DMS79 (cell line): ENCODE data around the gene BCL3.
"Not testable (repeated sequence)": the region's sequence is repeated elsewhere in the genome, so short reads cannot be mapped to it uniquely, and the experiment has no call there.

Experiments
- DNase-seq: peaks from one replicate; lab custom pipeline; 2025; lab: John Stamatoyannopoulos, UW

The BCL3 gene

GRCh38 chr19:44758596-44758995, 10.1 kb downstream of the BCL3 start:
- DNase-seq: no peak

GRCh38 chr19:44759083-44759804, 10.7 kb downstream of the BCL3 start:
- DNase-seq: no peak

GRCh38 chr19:44762038-44762437, 13.5 kb downstream of the BCL3 start:
- DNase-seq: no peak

- DNase-seq: no peak
These were observed 16.8 kb downstream of the BCL3 start for GRCh38 chr19:44765033-44765948.

- DNase-seq: no peak
These were observed 17.4 kb downstream of the BCL3 start for GRCh38 chr19:44765949-44766335.

GRCh38 chr19:44767295-44768180, 19.0 kb downstream of the BCL3 start:
- no peak for DNase-seq

GRCh38 chr19:44770550-44771257, 22.2 kb downstream of the BCL3 start:
- peak; percentile 17 for DNase-seq

GRCh38 chr19:44772144-44772543, 23.6 kb downstream of the BCL3 start:
- DNase-seq: not testable (repeated sequence)

GRCh38 chr19:44772959-44773358, 24.5 kb downstream of the BCL3 start:
- no peak for DNase-seq

GRCh38 chr19:44775676-44776240, 27.2 kb downstream of the BCL3 start:
- no peak for DNase-seq

- DNase-seq: no peak
These were observed 28.0 kb downstream of the BCL3 start for GRCh38 chr19:44776402-44777096.

- peak; percentile 56 for DNase-seq
These were observed 29.3 kb downstream of the BCL3 start, which contains the start of gene CBLC for GRCh38 chr19:44777715-44778347. TSS of gene CBLC (plus strand) at chr19:44777890. CDS start at chr19:44777932, 42 bp downstream.

- DNase-seq: no peak
These were observed 30.6 kb downstream of the BCL3 start for GRCh38 chr19:44779150-44779549.

- DNase-seq: not testable (repeated sequence)
These were observed 33.2 kb downstream of the BCL3 start for GRCh38 chr19:44781694-44782093.

GRCh38 chr19:44782729-44783128, 34.2 kb downstream of the BCL3 start:
- DNase-seq: no peak

GRCh38 chr19:44783545-44783944, 35.0 kb downstream of the BCL3 start:
- no peak for DNase-seq

- no peak for DNase-seq
These were observed 36.8 kb downstream of the BCL3 start for GRCh38 chr19:44785271-44785670.

- DNase-seq: no peak
These were observed 37.5 kb downstream of the BCL3 start for GRCh38 chr19:44785993-44786392.

- DNase-seq: no peak
These were observed 40.5 kb downstream of the BCL3 start for GRCh38 chr19:44788971-44789370.

GRCh38 chr19:44789943-44790483, 41.5 kb downstream of the BCL3 start:
- no peak for DNase-seq
